COLO668 (cell line): ENCODE results near the gene SLC49A3.
"Not testable (repeated sequence)": the region's sequence is repeated elsewhere in the genome, so short reads cannot be mapped to it uniquely, and the experiment has no call there.

Source experiments
- DNase-seq: peaks from one replicate; lab custom pipeline; 2025; ENCODE audit not compliant: unreplicated experiment; lab: John Stamatoyannopoulos, UW

SLC49A3 gene

DNA sequence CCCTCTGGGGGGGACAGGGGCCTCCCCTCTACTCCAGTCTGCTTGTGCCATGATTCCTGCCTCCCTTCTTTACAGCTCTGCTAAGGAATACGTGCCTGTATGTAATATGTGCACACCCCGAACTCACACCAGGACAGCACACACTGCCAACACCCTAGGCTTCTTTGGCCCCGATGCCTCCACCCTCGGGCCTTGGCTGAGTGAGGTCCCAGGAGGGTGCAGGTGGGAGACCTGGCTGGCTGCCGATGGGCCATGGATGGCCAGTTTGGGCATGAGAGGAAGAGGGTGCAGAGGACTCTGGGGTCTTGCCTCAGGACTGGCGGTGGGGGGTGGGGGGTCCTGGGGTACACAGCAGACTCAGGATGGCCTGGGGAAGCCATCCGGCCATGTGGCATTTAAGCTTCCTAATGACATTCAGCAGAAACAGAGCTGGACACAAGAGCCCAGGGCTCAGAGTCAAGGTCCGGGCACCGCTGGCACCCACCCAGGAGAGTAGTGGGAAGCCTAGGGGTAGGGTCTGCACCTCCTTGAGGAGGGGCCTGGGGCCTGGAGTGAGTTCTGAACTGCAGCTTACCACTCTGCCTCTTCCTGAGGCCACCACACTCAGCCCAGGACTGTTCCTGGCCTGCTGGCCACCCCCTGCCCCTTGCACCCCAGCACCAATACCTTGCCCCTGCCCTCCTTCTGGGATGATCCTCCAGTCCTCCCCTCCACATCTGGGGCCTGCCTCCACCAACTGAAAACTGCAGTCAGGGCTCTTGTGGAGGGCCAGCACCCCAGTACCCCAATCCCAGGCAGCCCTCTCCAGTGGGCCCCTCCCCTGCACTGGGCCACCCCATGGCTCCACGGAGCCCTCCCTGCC is 14.6 kb upstream of the SLC49A3 start:
- DNase-seq = no peak

- no peak for DNase-seq
These were observed 13.7 kb upstream of the SLC49A3 start for GRCh38 chr4:702618-703048.

- no peak for DNase-seq
These were observed 11.8 kb upstream of the SLC49A3 start for GRCh38 chr4:700587-701264.

- no peak for DNase-seq
These were observed 11.0 kb upstream of the SLC49A3 start for GRCh38 chr4:699816-700580.

- not testable (repeated sequence) for DNase-seq
These were observed 5.5 kb upstream of the SLC49A3 start for GRCh38 chr4:694341-694940.

GRCh38 chr4:692771-693554 is 4.0 kb upstream of the SLC49A3 start:
- peak; percentile 48 for DNase-seq

DNA sequence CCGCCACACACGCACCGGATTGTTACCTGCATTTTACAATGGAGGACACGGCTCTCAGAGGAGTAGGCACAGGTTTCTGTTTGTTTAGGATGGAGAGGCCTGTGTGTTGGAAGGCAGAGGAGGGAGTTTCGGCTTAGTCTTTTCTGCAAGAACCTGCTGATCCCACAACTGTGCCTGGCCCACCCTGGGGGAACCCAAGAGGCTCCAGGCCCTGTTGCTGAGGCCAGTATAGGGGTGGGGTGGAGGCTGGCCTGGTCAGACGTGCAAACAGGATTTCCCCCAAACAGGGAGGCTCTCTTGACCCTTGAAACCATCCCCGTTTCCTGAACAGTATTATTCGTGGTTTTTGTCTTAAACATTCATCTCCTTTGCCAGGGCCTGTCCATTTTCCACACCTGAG is 772 bp upstream of the SLC49A3 start:
- DNase-seq = no peak

DNA sequence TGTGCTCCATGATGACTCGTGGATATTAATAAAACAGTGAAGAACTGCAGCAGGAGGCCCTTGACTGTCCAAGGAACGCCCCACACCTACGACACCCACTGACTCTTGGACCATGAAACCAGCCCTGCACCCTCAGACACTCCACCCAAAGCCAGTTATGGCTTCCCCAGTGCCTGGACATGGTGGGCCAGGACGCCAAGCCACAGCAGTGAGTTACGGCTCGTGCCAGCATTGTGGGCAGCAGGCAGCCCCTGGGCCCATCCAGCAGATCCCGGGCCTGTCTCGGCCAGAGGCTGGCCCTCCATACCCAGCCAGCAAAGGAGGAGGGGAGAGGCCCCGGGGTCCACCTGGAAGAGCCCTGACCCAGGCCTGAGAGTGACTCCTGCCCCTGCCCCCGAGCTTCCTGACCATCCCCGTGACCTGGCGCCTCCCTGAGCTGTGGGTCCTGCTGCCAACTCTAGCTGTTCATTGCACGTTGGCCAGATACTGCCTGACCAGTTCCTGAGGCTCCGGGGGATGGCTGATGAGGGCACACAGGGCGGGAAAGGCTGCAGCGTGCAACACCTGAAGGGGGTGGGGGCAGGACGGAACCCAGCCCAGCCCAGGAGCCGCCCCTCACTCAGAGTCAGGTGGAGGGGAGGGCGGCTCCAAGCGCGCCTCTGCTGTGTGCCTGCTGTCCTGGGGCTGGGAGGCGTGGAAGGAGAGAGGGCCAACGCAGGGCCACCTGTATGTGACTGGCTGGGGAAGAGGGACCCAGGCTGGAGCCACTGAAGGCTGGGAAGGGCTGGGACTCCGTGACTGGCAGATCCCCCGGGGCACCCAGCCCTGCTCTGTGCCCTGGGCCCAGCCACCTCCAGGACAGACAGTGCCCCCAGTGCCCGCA is 739 bp downstream of the SLC49A3 start:
- DNase-seq = no peak

DNA sequence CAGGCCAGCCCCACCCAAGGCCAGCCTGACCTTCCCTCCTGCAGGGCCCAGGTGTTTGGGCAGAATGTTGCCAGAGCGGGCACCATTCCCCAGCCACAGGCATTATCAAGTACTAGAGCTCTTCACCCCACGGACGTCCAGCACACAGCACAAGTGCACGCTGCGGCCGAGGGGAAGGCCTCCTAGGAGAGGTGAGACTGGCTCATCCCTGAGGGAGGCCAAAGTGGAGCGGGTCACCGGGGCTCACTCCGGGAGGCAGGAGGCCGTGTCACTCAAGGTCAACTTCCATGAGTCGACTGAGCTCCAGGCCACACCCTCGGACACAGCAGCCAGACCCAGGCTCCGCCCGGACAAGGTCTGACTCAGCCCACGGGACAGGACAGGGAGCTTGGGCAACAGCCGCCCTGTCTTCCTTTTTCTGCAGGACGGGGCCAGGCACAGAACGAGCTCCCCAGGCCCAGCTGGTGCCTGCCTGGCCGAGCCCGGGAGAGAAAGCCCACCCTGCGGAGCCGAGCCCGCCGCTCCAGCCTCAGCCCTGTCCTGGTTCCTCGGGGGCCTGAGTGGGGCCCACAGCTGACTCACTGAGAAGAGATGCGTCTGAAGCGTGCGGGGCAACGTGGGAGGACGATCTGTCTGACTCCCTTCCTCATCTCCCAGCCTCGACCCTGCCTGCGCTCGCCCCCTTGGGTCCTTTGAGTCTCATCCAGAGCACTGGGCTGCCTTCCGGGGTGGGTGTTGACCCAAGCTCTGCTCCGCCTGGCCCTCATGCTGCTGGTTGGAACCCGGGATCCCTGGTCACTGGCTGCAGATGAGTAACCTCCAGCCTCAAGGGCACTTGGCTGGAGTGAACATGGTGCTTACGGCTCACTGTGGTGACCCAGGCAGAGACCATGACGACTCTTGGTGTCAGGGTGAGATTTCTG is 1.6 kb downstream of the SLC49A3 start:
- DNase-seq = no peak

- DNase-seq = peak; percentile 16
These were observed 2.4 kb downstream of the SLC49A3 start for GRCh38 chr4:686413-687040.

GRCh38 chr4:685679-686412 is 3.1 kb downstream of the SLC49A3 start:
- DNase-seq = no peak

DNA sequence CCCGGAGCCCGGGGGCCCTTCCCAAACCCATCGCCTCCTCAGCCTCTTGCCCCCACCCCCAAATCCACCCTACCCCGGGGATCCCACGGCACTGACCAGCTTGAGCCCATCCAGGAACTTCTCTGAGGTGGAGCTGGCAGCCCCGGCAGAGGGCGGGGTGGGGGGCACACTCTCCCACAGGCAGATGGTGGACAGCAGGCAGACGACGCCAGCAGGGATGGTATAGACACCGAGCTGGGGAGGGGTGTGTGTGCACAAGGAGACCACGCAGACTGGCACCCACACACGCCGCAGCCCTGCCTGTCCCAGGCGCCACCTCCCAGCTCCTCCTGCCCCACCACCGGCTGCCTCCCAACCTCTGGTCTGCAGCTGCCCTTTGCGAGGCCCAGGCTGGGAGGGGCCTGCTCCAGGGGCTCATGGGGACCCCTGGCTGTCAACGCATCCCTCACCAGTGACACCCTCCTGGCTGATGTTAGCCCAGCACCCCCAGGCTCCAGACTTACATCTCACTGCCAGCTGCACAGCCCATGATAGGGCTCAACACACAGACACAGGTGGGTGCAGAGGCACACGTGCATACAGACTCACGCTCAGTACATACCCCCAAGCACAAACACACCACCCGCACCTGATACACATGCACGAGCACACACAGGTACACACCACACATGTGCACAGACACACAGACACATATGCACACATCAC is 4.2 kb downstream of the SLC49A3 start:
- DNase-seq = no peak

DNA sequence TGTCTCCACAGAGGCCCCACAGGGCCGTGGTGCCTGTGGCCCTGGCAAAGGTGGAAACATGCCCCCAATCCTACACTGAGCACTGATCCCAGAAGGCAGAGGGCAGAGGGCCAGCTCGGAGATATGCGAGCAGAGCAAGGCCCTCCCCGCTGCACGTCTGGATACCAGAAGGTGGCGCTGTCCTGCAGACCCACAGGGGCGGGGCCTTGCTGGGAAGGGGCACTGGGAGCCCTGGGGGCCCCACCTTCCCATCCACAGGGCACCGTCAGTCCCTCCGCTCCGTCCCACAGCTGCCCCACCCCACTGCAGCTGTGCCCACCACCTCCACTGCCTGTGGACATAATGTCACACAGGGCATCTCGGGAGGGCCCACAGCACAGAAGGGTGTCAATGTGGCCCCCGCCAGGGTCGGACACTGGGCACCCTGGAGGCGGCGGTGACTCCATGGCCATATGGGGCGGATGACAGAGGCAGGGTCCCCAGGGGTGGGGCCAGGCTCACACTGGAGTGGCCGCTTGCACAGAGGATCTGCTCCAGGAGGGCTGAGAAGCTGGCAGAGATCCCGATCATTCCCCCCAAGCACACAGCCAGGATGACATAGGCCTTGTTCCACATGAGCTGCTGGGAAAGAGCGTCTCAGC is 4.8 kb downstream of the SLC49A3 start:
- DNase-seq = peak; percentile 71

DNA sequence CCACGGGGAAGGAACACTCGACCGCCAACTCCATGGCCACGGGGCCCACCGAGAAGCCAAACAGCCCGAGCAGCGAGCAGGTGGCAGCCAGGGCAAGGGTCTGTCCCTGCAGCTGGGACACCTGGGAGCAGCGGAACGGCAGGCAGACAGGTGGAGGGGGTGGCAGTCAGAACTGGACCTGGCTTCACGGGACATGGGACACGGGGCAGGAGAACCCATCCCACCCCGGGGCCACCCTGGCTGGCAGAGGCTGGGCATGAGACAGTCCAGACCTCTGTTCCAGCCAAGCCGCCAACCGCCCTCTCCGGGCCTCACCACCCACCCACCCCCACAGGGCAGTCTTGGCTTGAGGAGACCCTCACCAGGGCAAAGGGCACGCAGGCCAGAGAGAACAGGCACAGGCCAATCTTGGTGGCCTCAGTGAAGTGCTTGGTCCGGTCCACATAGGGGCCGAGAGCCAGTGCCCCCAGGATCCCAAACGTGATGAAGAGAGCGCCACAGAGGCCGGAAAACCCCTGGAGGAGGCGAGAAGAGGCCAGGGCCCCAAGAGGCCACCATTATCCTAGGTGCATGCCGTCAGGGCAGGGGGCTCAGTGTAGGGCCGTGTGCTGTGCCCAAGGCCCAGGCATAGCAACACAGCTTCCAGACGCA is 5.6 kb downstream of the SLC49A3 start:
- peak; percentile 71 for DNase-seq

DNA sequence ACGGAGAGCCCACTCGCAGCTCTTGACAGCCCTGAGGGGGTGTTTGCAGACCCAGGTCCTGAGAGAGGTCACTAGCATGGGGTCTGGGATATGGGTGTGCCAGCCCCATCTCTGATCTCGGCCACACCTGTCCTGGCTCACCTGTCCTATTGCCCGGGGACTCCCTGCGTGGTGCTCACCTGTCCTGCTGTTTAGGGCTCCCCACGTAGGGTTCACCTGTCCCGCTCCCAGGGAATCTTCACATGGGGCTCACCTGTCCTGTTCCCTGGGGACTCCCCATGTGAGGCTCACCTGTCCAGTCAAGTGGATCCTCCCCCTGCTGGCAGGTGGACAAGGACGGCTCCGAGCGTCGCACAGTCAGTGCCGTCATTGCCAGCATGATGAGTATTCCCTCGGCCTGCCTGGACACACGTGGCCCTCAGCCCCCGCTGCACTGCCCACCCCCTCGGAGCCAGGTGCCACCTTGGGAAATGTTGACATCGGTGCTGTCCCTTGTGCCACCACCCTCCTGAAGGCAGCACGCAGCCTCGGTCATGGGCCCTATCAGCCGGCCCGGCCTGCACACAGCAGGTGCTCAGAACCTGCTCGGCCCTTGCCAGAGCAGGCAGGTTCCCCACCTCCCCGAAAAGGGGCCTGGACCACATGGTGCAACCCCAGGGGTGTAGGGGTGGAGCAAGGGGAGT is 6.3 kb downstream of the SLC49A3 start:
- peak; percentile 95 for DNase-seq
